SK-N-SH (cell line): ENCODE data around the gene ZNF777. TPM values are rescaled to one million over a fixed set of nuclear protein-coding genes. Genes with fewer than 3 reads are reported as not detected.

Source experiments
- CTCF ChIA-PET: fragments of 300-600, 350-600 bp; formaldehyde crosslinking; extraction: SDS; loops from one replicate; lab custom pipeline; 2021; lab: Yijun Ruan, JAX
- POLR2A ChIA-PET: fragments of 350-600 bp; sonication (Branson Sonifier 250); formaldehyde crosslinking; extraction: SDS; loops from one replicate; lab custom pipeline; 2020; ENCODE audit warnings: antibody characterized with exemption, inconsistent platforms; lab: Yijun Ruan, JAX
- DNase-seq: peaks from one replicate; pipeline ENCODE4 v3.0.0; 2012
- H2AFZ ChIP-seq: fragments of 200-600 bp; sonication (generic); 2 replicates; pipeline ENCODE4 v1.8.1; 2016; ENCODE audit warnings: antibody characterized with exemption, mild to moderate bottlenecking, low read depth
- H3F3A ChIP-seq: fragments of 200-600 bp; sonication (generic); replicated peaks from 2 replicates; pipeline ENCODE3; 2016; ENCODE audit warnings: antibody characterized with exemption, mild to moderate bottlenecking; ENCODE audit not compliant: insufficient read depth
- H3K27ac ChIP-seq, 2 experiments: fragments of 200-500 bp in 1 of 2; fragments of 200-600 bp in 1 of 2; sonication (Bioruptor generic) in 1 of 2; sonication (generic), shearing (Covaris generic) in 1 of 2; 2 replicates each; pipeline versions ENCODE4 v1.5.1 to v1.6.1; 2014 to 2016; ENCODE audit warnings: low read depth in 2 of 2, inconsistent platforms in 1 of 2, low read length in 1 of 2, mild to moderate bottlenecking in 1 of 2, mixed read lengths in 1 of 2
- H3K27me3 ChIP-seq: fragments of 200-600 bp; sonication (generic), shearing (Covaris generic); 2 replicates; pipeline ENCODE4 v1.6.1; 2016; ENCODE audit warnings: mixed run types; ENCODE audit not compliant: insufficient read depth
- H3K36me3 ChIP-seq, 2 experiments: fragments of 200-500 bp in 1 of 2; fragments of 200-600 bp in 1 of 2; sonication (Bioruptor generic) in 1 of 2; sonication (generic) in 1 of 2; replicated peaks in 1 of 2; 2 replicates each; pipeline versions ENCODE3 to v1.5.1; 2014 to 2016; ENCODE audit warnings: low read length in 1 of 2, mild to moderate bottlenecking in 1 of 2; ENCODE audit not compliant: insufficient read depth in 2 of 2, control insufficient read depth in 1 of 2
- H3K4me1 ChIP-seq, 2 experiments: fragments of 200-500 bp in 1 of 2; fragments of 200-600 bp in 1 of 2; sonication (Bioruptor generic) in 1 of 2; sonication (generic), shearing (Covaris generic) in 1 of 2; 2 replicates each; pipeline versions ENCODE4 v1.5.1 to v1.6.1; 2014 to 2016; ENCODE audit warnings: low read depth in 1 of 2, low read length in 1 of 2, mixed run types in 1 of 2; ENCODE audit not compliant: insufficient read depth in 2 of 2, control insufficient read depth in 1 of 2
- H3K4me2 ChIP-seq: fragments of 200-600 bp; sonication (generic), shearing (Covaris generic); 2 replicates; pipeline ENCODE4 v1.6.1; 2017; ENCODE audit warnings: mixed run types
- H3K4me3 ChIP-seq, 2 experiments: fragments of 200-500 bp in 1 of 2; fragments of 200-600 bp in 1 of 2; sonication (Bioruptor generic) in 1 of 2; sonication (generic), shearing (Covaris generic) in 1 of 2; 2 replicates each; pipeline versions ENCODE4 v1.5.1 to v1.8.1; 2014 to 2016; ENCODE audit warnings: low read depth in 2 of 2, inconsistent platforms in 1 of 2, low read length in 1 of 2, mild to moderate bottlenecking in 1 of 2, mixed read lengths in 1 of 2, moderate library complexity in 1 of 2
- H3K79me2 ChIP-seq: fragments of 200-600 bp; sonication (generic); 2 replicates; pipeline ENCODE4 v1.8.1; 2017; ENCODE audit warnings: mild to moderate bottlenecking; ENCODE audit not compliant: insufficient read depth
- H3K9ac ChIP-seq: fragments of 200-600 bp; sonication (generic); 2 replicates; pipeline ENCODE4 v1.6.1; 2017; ENCODE audit warnings: mixed run types
- H3K9me2 ChIP-seq: fragments of 200-600 bp; sonication (generic); 2 replicates; pipeline ENCODE4 v1.6.1; 2017; ENCODE audit warnings: mixed run types
- H3K9me3 ChIP-seq: fragments of 200-600 bp; sonication (generic); 2 replicates; pipeline ENCODE4 v1.6.1; 2017; ENCODE audit warnings: mixed run types, mild to moderate bottlenecking, moderate library complexity
- H4K20me1 ChIP-seq: fragments of 200-600 bp; sonication (generic); 2 replicates; pipeline ENCODE4 v1.6.1; 2017; ENCODE audit warnings: mild to moderate bottlenecking, mixed run types; ENCODE audit not compliant: insufficient read depth
- CHD2 ChIP-seq: fragments of 150-350 bp; IDR thresholded peaks from 2 replicates; pipeline ENCODE4 v1.6.1; 2018; ENCODE audit warnings: low read length; ENCODE audit not compliant: partially characterized antibody
- ELF1 ChIP-seq: IDR thresholded peaks from 2 replicates; pipeline ENCODE4 v1.4.0; 2012
- EZH2phosphoT487 ChIP-seq: fragments of 200-600 bp; sonication (generic); IDR thresholded peaks from 2 replicates; pipeline ENCODE4 v1.6.1; 2017; ENCODE audit warnings: low read depth, mixed run types, mild to moderate bottlenecking, antibody characterized with exemption, moderate library complexity, borderline replicate concordance
- FOXJ3 ChIP-seq: sonication (generic); formaldehyde crosslinking; IDR thresholded peaks from 2 replicates; pipeline ENCODE4 v1.5.1; 2020; ENCODE audit warnings: mild to moderate bottlenecking, missing genetic modification reagents
- FOXM1 ChIP-seq: IDR thresholded peaks from 2 replicates; pipeline ENCODE4 v1.4.0; 2012; ENCODE audit warnings: low read depth, mild to moderate bottlenecking
- MEF2A ChIP-seq: IDR thresholded peaks from 2 replicates; pipeline ENCODE4 v1.4.0; 2012; ENCODE audit warnings: low read depth, borderline replicate concordance
- MXI1 ChIP-seq: IDR thresholded peaks from 2 replicates; pipeline ENCODE4 v1.6.1; 2012; ENCODE audit warnings: mild to moderate bottlenecking, low read depth, low read length, improper control_type of control experiment
- NFIC ChIP-seq: IDR thresholded peaks from 2 replicates; pipeline ENCODE4 v1.4.0; 2012; ENCODE audit warnings: borderline replicate concordance
- POLR2AphosphoS5 ChIP-seq: IDR thresholded peaks from 2 replicates; pipeline ENCODE4 v1.6.1; 2012; ENCODE audit warnings: low read depth, low read length
- RCOR1 ChIP-seq: fragments of 150-350 bp; IDR thresholded peaks from 2 replicates; pipeline ENCODE4 v1.6.1; 2017; ENCODE audit warnings: antibody characterized with exemption, low read length
- RFX5 ChIP-seq: IDR thresholded peaks from 2 replicates; pipeline ENCODE4 v1.6.1; 2012; ENCODE audit warnings: mild to moderate bottlenecking, improper control_type of control experiment, low read length
- RXRA ChIP-seq: IDR thresholded peaks from 2 replicates; pipeline ENCODE4 v1.4.0; 2012; ENCODE audit warnings: low read depth, mild to moderate bottlenecking, borderline replicate concordance
- SMC3 ChIP-seq: IDR thresholded peaks from 2 replicates; pipeline ENCODE4 v1.6.1; 2012; ENCODE audit warnings: low read depth, low read length, improper control_type of control experiment
- TCF12 ChIP-seq: IDR thresholded peaks from 2 replicates; pipeline ENCODE4 v1.4.0; 2012
- YY1 ChIP-seq: IDR thresholded peaks from 2 replicates; pipeline ENCODE4 v1.4.0; 2012; ENCODE audit warnings: low read depth, mild to moderate bottlenecking
- WGBS: methylation state at CpG from one replicate; pipeline ENCODE4 v1.1.6; 2017; ENCODE audit warnings: low lambda C conversion rate; 5-methylcytosine and 5-hydroxymethylcytosine counted together
- polyA plus RNA-seq, 3 experiments: library from polyadenylated mRNA; depleted of rRNA; stranded (reverse); fragments of >200 nt; gene quantifications; 2 replicates each; pipeline ENCODE4 v1.2.3, GENCODE V29; 2012
- TF ChIP-seq, protein P1 (sequence below): IDR thresholded peaks from 2 replicates; pipeline ENCODE4 v1.4.0; 2012; ENCODE audit warnings: low read depth
- TF ChIP-seq, protein P2 (sequence below): fragments of 150-350 bp; IDR thresholded peaks from 2 replicates; pipeline ENCODE4 v1.6.1; 2016; ENCODE audit warnings: mild to moderate bottlenecking, low read depth, low read length
- TF ChIP-seq, protein P3 (sequence below): fragments of 150-350 bp; IDR thresholded peaks from 2 replicates; pipeline ENCODE4 v1.6.1; 2017; ENCODE audit warnings: antibody characterized with exemption, low read length, low read depth, borderline replicate concordance
- TF ChIP-seq, protein P4 (sequence below): IDR thresholded peaks from 2 replicates; pipeline ENCODE4 v1.6.1; 2012; ENCODE audit warnings: mild to moderate bottlenecking, low read depth, low read length, moderate library complexity
- TF ChIP-seq, protein P5 (sequence below): fragments of 200-600 bp; sonication (generic); IDR thresholded peaks from 2 replicates; pipeline ENCODE4 v1.6.1; 2017; ENCODE audit warnings: antibody characterized with exemption, mild to moderate bottlenecking, moderate library complexity

Gene ZNF777
- polyA plus RNA-seq, 1 of the 3 experiments (the other 2 are of a cell fraction) = 6.2 TPM

DNA sequence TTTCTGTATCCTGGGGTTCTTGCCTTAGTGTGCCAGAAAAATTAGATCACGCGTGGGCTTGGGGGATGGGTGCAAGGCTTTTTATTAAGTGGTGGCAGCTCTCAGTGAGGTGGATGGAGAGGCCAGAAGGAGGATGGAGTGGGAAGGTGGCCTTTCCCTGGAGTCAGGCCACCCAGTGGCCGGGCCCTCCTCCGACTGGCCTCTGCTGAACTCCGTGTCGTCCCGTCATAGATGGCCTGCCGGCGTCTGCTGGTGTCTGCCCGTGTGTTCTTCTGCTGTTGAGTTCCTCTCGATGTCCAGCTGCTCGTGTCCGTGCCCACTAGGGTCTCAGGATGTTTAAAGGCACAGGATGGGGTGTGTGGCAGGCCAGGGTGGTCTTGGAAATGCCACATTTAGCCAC, 40.8 kb upstream of the ZNF777 start:
- no peak overlapping the region for H3K4me3 ChIP-seq
- H3K4me1 ChIP-seq = no peaks in the 10 kb centered on the region; a peak in 1 of 4 replicates
- H3K36me3 ChIP-seq = peaks cover 0 to 3% of the 10 kb centered on the region in 2 experiments
- no peak overlapping the region for H3K27ac ChIP-seq
- H3K9me3 ChIP-seq = peaks cover 7% of the 10 kb centered on the region; the same call in 1 of the 2 replicates
- TF ChIP-seq YY1 = no peak
- no peak for TF ChIP-seq FOXJ3 (CRISPR knock-in tag)
- no peak for TF ChIP-seq NFIC
- TF ChIP-seq, protein P1, sequence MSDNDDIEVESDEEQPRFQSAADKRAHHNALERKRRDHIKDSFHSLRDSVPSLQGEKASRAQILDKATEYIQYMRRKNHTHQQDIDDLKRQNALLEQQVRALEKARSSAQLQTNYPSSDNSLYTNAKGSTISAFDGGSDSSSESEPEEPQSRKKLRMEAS = no peak
- no peak for TF ChIP-seq FOXM1
- TF ChIP-seq, protein P2, sequence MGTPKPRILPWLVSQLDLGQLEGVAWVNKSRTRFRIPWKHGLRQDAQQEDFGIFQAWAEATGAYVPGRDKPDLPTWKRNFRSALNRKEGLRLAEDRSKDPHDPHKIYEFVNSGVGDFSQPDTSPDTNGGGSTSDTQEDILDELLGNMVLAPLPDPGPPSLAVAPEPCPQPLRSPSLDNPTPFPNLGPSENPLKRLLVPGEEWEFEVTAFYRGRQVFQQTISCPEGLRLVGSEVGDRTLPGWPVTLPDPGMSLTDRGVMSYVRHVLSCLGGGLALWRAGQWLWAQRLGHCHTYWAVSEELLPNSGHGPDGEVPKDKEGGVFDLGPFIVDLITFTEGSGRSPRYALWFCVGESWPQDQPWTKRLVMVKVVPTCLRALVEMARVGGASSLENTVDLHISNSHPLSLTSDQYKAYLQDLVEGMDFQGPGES = no peak
- TF ChIP-seq POLR2AphosphoS5 = no peak
- TF ChIP-seq RFX5 = no peak
- no peak for TF ChIP-seq CHD2
- TF ChIP-seq SMC3 = no peak
- no peak for TF ChIP-seq TCF12
- TF ChIP-seq, protein P3, sequence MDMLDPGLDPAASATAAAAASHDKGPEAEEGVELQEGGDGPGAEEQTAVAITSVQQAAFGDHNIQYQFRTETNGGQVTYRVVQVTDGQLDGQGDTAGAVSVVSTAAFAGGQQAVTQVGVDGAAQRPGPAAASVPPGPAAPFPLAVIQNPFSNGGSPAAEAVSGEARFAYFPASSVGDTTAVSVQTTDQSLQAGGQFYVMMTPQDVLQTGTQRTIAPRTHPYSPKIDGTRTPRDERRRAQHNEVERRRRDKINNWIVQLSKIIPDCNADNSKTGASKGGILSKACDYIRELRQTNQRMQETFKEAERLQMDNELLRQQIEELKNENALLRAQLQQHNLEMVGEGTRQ = no peak
- TF ChIP-seq, protein P4, sequence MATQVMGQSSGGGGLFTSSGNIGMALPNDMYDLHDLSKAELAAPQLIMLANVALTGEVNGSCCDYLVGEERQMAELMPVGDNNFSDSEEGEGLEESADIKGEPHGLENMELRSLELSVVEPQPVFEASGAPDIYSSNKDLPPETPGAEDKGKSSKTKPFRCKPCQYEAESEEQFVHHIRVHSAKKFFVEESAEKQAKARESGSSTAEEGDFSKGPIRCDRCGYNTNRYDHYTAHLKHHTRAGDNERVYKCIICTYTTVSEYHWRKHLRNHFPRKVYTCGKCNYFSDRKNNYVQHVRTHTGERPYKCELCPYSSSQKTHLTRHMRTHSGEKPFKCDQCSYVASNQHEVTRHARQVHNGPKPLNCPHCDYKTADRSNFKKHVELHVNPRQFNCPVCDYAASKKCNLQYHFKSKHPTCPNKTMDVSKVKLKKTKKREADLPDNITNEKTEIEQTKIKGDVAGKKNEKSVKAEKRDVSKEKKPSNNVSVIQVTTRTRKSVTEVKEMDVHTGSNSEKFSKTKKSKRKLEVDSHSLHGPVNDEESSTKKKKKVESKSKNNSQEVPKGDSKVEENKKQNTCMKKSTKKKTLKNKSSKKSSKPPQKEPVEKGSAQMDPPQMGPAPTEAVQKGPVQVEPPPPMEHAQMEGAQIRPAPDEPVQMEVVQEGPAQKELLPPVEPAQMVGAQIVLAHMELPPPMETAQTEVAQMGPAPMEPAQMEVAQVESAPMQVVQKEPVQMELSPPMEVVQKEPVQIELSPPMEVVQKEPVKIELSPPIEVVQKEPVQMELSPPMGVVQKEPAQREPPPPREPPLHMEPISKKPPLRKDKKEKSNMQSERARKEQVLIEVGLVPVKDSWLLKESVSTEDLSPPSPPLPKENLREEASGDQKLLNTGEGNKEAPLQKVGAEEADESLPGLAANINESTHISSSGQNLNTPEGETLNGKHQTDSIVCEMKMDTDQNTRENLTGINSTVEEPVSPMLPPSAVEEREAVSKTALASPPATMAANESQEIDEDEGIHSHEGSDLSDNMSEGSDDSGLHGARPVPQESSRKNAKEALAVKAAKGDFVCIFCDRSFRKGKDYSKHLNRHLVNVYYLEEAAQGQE = no peak
- no peak for TF ChIP-seq EZH2phosphoT487
- TF ChIP-seq ELF1 = no peak
- TF ChIP-seq MXI1 = no peak
- TF ChIP-seq, protein P5, sequence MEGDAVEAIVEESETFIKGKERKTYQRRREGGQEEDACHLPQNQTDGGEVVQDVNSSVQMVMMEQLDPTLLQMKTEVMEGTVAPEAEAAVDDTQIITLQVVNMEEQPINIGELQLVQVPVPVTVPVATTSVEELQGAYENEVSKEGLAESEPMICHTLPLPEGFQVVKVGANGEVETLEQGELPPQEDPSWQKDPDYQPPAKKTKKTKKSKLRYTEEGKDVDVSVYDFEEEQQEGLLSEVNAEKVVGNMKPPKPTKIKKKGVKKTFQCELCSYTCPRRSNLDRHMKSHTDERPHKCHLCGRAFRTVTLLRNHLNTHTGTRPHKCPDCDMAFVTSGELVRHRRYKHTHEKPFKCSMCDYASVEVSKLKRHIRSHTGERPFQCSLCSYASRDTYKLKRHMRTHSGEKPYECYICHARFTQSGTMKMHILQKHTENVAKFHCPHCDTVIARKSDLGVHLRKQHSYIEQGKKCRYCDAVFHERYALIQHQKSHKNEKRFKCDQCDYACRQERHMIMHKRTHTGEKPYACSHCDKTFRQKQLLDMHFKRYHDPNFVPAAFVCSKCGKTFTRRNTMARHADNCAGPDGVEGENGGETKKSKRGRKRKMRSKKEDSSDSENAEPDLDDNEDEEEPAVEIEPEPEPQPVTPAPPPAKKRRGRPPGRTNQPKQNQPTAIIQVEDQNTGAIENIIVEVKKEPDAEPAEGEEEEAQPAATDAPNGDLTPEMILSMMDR = no peak
- no peak for TF ChIP-seq MEF2A
- no peak for TF ChIP-seq RCOR1
- no peak for TF ChIP-seq RXRA
- TF ChIP-seq, all 33 proteins: peak for 0
- Histone ChIP-seq H4K20me1 (no peaks in the 10 kb centered on the region), H3K27me3 (no peaks in the 10 kb centered on the region), H3F3A (no peaks in the 10 kb centered on the region), H3K4me2 (no peak overlapping the region), H2AFZ (no peak overlapping the region), H3K79me2 (peaks cover 4% of the 10 kb centered on the region; the same call in 1 of the 2 replicates), H3K9ac (no peak overlapping the region), H3K9me2 (no peaks in the 10 kb centered on the region)
- CTCF ChIA-PET = interaction anchor here (0.8 kb wide), 1 partner anchor 164 kb away, joined by 3 read pairs; no protein-coding TSS in a partner anchor
- POLR2A ChIA-PET = no interaction called here
- no peak for DNase-seq
- WGBS = 33% methylated on average over 11 of the region's 13 CpGs
